ENCODE measurements around the gene TEAD4.

TEAD4 gene

DNA sequence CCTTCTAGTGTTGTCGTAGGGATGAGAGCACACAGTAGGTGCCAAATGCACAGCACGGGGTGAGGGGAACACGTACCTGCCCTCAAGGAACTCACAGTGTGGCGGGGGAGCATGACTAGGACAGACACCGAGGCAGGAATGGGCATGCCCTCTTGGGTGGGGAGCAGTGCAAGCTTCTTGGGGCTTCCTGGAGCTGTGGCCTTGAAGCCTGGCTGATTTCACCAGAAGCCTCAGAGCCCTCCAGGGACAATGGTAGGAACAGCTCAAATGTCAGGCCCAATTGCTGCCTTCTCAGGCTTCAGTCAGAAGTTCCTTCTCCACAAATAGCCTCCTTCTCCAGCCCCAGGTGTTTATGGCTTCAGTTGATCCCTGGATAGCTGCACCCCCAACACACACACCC lies 43.4 kb downstream of the TEAD4 start:
- no peak for DNase-seq (ENCODE audit: low read depth)

DNA sequence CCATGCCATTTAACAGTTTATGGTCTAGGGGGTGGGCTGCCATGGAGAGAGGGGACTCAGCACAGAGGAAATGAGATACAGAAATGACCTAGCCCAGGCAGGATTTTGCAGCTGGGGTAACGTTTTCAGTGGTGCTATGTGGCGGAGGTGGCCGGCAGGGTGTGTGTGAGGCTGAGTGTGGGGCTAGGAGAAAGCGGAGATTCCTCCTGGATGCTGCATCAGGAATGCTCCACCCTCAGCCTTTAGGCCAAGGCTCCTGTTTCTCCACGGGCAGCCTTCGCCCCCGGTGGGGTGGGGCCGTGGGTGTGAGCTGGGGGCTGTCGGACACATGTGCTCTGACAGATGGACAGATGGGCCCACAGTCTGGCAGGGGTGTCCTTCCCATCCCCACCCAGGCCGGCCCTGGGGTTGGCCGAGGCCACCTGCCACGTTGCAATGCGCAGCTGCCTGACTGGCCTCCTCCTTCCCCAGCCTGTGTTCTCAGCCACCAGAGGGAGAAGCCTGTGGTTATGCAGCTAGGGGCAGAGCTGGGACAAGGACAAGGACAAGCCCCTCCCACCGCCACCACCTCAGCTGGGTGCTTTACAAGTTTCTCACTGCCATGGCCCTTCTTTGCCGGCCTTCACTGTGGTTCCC lies 44.3 kb downstream of the TEAD4 start:
- DNase-seq (ENCODE audit: low read depth): no peak

DNA sequence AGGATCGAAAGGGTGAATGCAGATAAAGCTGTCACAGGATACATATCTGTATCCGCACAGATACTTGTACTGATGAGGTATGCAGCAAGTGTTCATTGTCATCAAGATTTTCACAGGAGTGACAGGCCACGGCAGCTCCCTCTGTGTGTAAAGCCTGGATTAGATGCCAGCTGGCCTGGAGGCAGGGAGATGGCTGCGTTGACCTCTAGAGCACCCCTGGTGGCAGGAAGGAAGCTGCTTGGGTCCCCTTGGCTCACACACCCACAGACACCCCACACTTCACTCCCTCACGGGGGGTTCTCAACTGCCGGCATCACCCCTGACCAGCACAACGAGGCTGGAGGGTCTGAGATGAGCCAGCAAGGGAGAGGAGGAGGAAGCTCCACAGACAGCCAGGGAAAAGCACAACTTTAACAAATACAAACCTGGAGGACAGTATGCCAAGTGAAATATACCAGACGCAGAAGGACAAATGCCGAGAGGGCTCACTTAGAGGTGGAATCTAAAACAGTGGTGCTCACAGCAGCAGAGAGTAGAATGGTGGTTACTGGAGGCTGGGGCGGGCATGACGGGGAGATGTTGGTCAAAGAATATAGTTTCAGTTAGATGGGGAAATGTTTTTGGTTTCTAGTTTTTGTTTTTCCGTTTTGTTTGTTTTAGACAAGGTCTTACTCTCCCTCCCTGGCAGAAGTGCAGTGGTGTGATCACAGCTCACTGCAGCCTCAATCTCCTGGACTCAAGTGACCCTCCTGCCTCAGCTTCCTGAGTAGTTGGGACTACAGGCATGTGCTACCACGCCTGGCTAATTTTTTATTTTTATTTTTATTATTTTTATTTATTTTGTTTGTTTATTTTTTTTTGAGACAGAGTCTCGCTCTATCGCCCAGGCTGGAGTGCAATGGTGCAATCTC lies 45.7 kb downstream of the TEAD4 start:
- no peak for DNase-seq (ENCODE audit: low read depth)

DNA sequence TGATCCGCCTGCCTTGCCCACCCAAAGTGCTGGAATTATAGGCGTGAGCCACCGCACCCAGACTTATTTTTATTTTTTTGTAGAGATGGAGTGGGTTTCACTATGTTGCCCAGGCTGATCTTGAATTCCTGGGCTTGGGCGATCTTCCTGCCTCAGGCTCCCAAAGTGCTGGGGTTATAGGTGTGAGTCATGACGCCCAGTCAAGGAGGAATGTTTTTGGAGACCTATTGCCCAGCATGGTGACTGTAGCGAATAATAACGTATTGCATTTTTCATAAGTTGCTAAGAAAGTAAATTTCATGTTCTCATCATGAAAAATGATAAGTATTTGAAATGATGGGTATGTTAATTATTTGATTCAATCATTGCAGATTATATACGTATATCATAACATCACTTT lies 46.5 kb downstream of the TEAD4 start:
- DNase-seq (ENCODE audit: low read depth): no peak

DNA sequence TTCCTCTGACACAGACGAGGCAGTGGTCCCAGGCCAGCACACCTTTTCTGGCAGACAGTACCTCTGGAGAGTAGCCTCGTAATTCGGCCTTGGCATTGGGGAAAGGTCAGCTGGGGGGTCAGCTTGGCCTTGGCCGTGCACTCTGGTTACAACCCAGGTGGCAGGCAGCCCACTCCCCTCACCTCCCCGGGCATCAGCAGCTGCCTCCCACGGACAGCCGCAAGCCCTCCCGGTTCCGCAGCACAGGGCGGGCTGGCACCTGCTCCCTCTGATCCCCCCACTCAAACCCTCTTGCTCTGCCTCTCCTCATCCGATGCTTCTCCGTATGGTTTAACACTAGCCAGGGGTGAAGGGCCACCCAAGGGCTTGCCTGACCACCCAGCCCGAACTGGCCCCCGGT lies 50.6 kb downstream of the TEAD4 start:
- no peak for DNase-seq (ENCODE audit: low read depth)

DNA sequence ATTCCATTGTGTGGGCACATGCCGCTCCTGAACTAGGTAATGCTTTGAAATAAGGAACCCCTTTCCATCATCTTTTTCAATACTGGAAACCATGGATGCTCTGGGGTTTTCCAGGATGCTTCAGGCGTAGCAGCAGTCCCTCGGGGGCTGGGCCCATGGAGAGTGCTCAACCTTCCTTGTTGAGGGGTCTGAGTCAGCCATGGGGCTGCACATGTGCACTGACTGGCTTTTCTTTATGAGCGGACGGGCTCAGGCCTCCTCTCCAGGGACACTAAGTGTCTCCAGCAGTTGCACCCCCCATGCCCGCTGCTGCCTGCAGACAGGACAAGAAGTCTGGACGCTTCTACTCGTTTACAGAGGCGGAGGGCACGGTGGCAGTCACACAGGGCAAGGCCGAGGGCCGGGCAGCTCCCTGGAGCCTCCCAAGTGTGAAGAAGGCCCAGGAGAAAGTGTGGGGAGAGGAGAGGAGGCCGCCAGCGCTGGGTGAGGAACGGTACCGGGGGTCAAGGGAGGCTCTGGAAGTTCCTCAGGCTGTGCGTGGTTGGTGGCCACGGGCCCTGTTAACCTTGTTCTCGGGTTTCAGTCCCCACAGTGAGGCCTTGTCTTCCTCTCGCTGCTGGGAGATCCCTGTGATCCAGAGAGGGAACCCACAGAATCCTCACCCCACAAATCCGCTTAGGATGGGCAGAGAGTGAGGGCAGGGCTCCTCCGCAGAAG lies 51.2 kb downstream of the TEAD4 start:
- DNase-seq (ENCODE audit: low read depth): no peak

DNA sequence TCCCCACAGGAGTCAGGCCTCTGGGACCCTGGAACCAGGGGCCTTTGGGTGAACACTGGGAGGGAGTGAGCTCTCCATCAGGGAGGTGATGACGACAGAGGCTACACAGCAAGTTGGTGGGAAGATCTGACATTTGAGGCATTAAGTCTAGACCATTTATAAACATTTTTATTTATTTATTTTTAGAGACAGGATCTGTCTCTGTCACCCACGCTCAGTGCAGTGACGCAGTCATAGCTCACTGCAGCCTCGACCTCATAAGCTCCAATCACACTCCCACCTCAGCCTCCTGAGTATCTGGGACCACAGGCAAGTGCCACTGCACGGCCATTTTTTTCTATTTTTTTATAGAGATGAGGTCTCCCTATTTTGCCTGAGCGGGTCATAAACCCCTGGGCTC lies 53.6 kb downstream of the TEAD4 start:
- DNase-seq (ENCODE audit: low read depth): no peak

DNA sequence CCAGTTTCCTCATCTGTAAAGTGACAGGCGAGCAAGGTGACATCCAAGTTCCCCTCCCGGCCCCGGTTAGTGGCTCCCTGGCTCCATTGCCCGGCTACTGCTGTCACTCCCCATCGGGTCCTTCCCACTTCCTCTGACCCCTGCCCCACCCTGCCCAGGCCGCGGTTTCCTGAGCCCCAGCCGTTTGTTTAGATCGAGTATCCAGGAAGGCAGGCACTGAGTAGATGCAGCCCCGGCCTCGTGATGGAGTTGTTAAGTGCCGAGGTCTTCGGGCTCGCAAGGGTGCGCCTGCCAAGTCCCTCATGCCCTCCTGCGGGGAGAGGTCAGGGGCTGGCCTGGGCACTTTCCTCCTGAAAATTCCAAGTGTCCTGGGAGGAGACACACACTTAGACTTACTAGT lies 55.4 kb downstream of the TEAD4 start:
- no peak for DNase-seq (ENCODE audit: low read depth)

DNA sequence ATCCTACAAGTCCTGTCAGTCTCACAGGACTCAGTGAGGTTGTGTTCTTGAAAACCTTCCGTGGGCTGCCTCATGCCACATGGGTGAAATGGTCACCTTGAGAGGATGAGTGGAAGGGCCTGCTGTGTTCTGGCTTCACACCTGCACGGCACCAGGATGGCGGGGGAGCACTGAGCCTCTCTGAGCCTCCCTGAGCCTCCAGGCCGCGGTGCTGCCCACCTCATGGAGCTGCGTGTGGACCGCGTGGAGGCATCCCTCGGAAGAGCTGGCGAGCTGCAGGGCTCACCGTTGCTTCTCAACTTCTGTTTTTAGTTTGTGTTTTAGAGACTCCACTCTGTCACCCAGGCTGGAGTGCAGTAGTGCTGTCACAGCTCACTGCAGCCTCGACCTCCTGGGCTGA lies 56.2 kb downstream of the TEAD4 start:
- DNase-seq (ENCODE audit: low read depth): no peak

DNA sequence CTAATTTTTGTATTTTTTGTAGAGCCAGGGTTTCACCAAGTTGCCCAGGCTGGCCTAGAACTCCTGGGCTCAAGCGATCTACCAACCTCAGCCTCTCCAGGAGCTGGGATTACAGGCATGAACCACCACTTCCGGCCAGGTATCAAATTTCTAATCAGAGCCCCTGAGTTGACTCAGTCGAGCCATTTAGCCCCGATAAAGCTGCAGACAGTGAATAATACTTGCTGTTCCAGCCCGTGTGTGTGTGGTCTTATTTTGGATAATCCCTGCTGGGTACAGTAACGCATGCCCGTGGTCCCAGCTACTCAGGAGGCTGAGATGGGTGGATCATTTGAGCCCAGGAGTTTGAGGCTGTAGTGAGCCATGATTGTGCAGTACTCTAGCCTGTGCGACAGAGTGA lies 57.0 kb downstream of the TEAD4 start:
- no peak for DNase-seq (ENCODE audit: low read depth)

DNA sequence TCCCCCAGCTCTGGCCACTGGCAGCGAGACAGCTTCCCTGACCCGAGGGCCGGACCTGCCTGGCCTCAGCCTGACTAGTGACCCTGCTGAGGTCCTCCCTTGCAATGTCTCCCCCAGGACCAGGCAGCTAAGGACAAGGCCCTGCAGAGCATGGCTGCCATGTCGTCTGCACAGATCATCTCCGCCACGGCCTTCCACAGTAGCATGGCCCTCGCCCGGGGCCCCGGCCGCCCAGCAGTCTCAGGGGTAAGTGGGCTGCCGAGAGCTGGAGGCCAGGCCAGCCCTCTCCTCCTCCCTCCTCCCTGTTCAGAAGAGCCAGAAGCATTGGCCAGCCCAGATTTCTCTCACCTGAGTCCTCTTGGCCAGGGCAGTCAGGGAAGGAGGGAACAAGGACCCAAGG lies 58.1 kb downstream of the TEAD4 start:
- no peak for DNase-seq (ENCODE audit: low read depth)

DNA sequence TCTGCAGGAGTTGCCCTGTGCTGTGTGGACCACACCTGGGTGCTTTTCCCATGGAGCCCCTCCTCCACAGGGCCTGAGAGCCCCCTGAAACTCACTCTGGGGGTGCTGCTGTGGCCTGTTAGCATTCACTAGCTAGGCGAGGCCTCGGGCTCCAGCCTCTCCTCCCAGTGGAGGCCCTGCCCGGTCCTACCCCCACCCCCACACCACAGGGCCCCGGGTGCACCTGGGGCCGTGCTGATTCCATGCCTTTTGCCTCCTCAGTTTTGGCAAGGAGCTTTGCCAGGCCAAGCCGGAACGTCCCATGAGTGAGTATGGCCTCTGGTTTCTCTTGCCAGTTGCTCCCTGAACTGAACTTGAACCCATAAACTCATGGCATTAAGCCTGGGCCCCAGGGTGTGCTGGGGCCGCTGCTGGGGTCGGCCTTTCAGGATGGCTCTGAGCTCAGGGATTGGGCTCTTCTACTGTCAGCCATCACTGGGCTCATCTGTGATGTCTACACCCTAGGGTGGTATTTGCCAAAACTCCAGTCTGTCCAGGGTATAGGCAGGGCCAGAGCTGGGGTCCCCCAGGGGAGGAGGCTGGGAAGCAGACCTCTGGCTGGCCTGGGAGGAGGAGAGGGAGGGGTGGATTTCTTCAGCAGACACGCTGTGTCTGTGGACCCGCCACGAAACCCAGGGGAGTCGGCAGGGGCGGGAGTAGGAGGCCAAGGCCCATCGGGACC lies 59.2 kb downstream of the TEAD4 start:
- no peak for DNase-seq (ENCODE audit: low read depth)

DNA sequence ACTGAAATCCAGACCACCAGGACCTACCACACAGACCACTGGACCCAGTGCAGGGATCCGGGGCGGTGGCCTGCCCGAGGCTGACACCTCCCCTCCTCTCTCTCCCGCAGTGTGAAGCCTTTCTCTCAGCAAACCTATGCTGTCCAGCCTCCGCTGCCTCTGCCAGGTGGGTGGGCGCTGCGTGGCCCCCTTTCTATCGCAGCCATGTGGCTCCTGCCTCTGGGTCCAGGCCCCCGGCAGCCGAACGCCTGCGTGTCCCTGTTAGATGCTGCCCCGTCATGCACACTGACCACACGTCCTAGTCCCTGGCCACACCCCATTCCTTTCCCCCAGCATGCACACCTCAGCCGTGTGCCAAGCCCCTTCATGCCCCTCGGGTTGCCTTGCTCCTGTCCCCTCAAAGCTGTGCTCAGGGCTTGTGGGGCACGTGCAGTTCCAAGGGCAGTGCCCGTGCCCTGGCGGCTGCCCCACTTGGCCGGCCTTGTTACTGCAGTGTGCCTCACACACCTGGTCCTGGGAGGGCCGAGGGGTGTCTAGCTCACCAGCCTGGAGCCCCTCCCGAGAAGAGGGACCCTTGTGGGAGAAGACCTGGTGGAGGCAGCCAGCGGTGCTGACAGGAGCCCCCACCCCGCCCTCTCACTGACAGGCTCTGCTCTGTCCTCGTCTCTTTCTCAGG lies 59.9 kb downstream of the TEAD4 start:
- no peak for DNase-seq (ENCODE audit: low read depth)

DNA sequence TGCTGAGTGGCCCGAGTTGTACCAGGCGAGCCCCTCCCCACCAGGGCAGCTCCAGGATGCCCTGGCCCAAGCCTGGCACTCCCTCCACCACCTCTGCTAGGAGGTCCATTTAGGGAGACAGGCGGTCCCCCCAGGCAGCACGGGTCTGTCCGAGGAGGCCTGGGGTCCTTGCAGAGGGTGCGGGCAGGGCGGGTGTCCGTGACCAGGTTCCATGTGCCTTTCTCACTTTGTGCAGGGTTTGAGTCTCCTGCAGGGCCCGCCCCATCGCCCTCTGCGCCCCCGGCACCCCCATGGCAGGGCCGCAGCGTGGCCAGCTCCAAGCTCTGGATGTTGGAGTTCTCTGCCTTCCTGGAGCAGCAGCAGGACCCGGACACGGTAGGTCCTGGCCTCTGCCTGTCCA lies 61.2 kb downstream of the TEAD4 start:
- DNase-seq (ENCODE audit: low read depth): no peak

DNA sequence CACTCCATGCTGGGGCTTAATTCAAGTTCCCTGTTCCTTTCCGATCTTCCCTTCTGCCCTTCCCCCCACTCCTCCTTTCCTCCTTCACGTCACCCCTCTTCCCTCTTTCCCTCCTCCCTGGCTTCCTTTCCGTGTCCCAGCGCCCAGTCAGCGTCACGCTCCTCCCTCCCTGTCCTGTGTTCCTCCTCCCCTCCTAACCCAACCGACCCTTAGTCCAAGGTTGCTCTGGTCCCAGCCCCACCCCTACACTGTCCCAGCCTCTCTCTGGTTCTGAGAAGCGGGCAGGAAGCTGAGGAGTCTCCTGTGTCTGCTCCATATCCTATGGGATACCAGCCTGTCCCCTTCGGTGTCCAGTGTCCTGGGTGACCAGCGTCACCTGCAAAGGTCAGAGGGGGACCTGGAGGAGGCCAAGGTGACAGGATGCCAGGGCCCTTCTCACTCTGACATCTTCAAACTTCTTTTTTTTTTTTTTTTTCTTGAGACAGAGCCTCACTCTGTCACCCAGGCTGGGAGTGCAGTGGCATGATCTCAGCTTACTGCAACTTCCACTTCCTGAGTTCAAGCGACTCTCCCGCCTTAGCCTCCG lies 61.7 kb downstream of the TEAD4 start:
- DNase-seq (ENCODE audit: low read depth): no peak

DNA sequence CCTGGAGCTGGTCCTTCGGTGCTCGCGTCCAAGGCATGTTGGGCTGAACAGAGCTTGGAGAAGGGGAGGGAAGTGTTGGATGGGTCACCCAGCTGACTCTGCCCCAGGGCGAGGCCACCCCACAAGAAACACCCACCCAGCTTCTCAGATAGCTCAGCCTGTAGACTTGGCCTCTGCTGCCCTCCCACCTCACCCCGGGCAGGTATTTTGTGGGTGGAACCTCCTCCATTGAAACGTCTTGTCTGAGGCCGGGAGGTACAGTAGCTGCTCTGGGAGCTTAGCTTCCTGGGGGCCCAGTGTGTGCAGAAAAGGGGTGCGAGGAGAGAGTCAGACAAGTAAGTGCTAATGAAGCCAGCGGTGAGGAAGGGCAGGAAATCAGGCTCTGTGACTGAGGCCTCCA lies 63.2 kb downstream of the TEAD4 start:
- DNase-seq (ENCODE audit: low read depth): no peak

DNA sequence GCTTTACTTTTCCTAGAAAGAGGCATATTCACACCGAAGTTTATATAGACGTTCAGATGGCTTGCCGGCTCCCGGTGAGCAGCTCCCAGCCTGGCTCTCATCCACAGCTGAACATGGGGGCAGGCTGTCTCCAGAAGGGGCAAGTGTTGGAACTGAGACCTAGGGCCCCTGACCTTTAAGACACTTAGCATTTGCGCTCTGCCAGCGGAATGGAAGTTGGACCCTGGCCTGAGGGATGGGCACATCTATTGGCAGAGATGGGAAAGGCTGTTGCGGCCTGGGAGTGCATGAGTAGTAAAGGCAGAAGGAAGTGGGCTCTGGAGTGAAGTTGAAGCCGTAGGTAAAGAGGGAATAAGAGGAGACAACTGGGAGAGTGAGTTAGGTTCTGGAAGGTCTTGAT lies 63.8 kb downstream of the TEAD4 start:
- DNase-seq (ENCODE audit: low read depth): no peak

DNA sequence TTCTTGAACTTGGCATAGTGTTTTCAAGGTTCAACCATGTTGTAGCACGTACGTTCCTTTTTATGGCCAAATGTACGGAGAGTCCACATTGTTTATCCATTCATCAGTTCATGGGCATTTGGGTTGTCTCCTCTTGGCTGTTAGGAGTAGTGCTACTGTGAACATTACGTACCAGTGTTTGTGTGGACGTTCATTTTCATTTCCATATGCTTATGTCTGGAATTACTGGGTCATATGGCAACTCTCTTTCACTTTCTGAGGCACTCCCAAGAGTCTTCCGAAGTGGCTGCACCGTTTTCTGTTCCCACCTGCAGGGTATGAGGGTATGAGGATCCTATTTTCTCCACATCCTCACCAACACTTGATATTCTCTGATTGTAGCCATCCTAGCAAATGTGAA lies 68.9 kb downstream of the TEAD4 start:
- no peak for DNase-seq (ENCODE audit: low read depth)

DNA sequence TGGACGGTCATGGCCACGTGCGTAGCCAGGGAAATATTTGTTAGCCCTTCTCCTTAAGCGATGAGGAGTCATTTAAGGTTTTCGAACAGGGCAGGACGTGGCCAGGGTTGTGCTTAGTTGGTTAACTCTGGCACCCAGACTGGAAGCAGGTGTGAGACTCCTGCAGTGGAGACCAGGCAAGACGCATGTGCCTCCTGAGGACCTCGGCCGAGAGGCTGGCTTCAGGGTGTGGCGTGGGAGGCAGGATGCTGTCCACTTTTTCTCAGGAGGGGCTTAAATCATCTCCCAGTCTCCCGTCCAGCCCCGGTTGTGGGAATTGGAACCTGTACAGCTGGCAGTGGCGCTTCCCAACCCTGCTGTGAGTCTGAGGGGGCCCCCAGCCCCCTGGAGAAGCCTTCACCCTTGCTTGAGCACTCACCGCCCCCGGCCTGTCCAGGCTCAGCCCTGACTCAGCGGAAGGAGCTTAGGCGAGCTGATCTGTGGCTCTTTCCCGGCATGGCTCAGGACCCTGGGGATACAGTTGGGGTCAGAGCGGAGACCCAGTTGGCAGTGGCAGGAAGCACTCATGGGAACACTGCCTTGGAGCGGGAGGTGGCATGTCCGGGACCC lies 71.7 kb downstream of the TEAD4 start:
- DNase-seq (ENCODE audit: low read depth): no peak

DNA sequence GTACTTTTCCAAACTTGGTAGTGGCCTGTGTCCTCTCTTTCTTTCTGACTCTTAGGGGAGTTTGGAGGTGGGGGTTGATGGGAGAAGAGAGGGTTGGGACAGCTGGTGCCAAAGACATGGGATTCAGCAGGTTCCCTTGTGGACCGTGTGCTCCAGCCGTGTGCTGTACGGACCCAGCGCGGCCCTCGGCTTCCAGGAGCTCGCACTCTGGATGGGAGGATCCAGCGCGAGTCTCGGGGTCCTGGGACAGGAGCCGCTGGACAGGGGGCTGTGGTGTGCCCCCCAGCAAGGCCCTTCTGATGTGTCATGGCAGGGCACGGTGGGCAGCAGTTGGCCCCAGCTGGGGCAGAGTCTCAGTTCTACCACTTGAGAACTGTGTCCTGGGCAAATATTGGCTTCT lies 73.0 kb downstream of the TEAD4 start:
- no peak for DNase-seq (ENCODE audit: low read depth)
